Activated CD4-positive, CD25-positive, alpha-beta regulatory T cell treated with anti-CD3 and anti-CD28 coated beads, Interleukin-2, amount 50 U/mL, for 16 hours (primary cell): ENCODE data around the gene ERFL.

ENCODE experiments used
- DNase-seq: peaks from one replicate; pipeline ENCODE4 v3.0.0-alpha.2; 2020; ENCODE audit warnings: low read depth, low spot score

ERFL gene

GRCh38 chr19:41928221-41928683 lies at the start of gene ERFL:
Gene ERFL, minus strand, starts transcription at chr19:41928449. Its CDS starts 15,530 bp downstream, at chr19:41912919.
- no peak for DNase-seq

GRCh38 chr19:41977916-41978315 lies 49.7 kb upstream of the ERFL start:
- DNase-seq = no peak

- no peak for DNase-seq
Observed at GRCh38 chr19:41974652-41975051, 46.4 kb upstream of the ERFL start.

DNA sequence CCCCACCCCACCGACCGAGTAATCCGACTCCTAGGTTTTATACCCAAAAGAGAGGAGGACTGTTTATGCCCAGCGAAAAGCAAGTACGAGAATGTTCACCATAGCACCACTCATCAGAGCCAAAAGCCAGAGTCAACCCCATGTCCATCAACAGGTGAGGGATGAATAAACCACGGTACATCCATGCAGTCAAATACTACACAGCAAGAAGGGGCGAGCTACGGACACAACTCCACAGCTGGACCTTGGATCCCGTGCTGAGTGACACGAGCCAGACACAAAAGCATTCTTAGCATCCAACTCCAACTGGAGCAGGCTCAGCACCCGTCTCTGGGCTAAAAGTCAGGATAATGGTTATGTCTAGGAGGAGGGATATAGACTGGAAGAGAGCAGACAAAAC lies 43.1 kb upstream of the ERFL start:
- DNase-seq = no peak

DNA sequence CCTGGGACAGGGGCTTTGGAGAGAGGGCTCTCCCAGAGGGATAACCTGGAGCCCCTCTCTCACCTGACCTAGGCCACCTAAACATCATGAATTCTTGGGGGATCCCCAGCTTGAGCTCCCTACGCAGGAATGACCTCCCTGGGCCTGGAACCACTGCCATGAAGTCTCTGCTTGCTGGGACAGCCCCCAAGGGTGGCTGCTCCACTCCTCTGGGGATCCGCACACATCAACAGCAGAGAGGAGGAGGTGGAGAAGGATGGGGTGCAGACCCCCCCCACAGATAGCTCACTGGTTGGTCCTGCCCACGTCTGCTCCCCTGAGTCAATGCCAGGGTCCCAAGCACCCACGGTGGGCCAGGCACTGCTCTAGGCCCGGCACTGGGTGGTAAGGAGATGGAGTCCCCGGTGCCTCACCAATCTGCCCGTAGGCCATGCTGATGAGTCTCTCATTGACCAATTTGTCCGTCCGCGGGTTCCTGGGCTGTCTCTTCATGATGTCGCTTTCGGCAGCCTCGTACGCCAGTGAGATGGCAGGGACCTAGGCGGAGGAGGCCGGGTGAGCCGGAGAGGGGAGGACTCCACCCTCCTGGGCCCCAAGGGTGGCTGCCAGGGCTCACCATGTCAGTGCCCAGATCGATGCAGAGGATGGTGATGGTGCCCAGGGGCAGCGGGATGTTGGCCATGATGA lies 41.7 kb upstream of the ERFL start:
- no peak for DNase-seq

GRCh38 chr19:41968751-41969595 lies 40.7 kb upstream of the ERFL start:
- DNase-seq = no peak

GRCh38 chr19:41967054-41967783 lies 39.0 kb upstream of the ERFL start:
- no peak for DNase-seq

DNA sequence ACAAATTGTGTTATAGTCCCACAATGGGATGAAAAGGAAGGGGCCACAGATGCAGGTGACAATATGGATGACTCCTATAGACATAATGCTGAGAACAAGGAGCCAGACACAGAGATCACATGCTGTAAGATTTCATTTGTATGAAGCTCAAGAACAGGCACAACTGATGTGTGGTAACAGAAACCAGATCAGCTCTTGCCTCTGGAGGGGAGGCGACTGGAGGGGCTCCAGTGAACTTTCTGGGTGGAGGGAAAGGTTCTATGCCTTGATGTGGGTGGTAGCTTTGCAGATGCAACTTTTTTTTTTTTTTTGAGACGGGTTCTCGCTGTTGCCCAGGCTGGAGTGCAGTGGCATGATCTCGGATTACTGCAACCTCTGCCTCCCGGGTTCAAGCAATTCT lies 36.9 kb upstream of the ERFL start:
- no peak for DNase-seq

- DNase-seq = no peak
Observed at GRCh38 chr19:41960973-41961372, 32.7 kb upstream of the ERFL start.

GRCh38 chr19:41959056-41960053 lies 31.1 kb upstream of the ERFL start, which contains the start of gene RABAC1:
Gene RABAC1, minus strand, starts transcription at chr19:41959321. Its CDS starts 29 bp downstream, at chr19:41959292.
- DNase-seq = peak; percentile 78

GRCh38 chr19:41958367-41959055 lies 30.3 kb upstream of the ERFL start:
- peak; percentile 66 for DNase-seq

GRCh38 chr19:41957838-41958366 lies 29.7 kb upstream of the ERFL start:
- DNase-seq = no peak

- DNase-seq = no peak
Observed at GRCh38 chr19:41957161-41957837, 29.1 kb upstream of the ERFL start.

DNA sequence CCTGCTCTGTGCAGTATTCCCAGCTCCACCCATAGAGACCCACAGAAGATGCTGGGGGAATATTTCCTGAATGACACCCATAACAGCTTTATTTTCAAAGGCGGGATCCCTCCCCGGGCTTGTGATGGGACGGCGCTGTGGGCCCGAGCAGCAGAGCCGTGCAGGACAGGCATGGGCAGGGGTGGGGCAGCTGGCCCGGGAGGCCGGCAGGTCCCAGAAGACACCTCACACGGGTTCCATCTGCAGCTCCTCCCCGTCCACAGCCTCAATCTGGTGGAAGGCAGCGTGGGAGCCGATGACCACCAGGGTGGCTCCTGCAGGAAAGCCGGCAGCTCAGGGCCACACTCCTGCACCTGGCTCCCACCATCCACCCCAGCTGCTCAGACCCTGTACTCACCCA lies 28.4 kb upstream of the ERFL start:
- no peak for DNase-seq

- no peak for DNase-seq
Observed at GRCh38 chr19:41955521-41955920, 27.3 kb upstream of the ERFL start.

- DNase-seq = peak; percentile 81
Observed at GRCh38 chr19:41951686-41952172, 23.5 kb upstream of the ERFL start.

DNA sequence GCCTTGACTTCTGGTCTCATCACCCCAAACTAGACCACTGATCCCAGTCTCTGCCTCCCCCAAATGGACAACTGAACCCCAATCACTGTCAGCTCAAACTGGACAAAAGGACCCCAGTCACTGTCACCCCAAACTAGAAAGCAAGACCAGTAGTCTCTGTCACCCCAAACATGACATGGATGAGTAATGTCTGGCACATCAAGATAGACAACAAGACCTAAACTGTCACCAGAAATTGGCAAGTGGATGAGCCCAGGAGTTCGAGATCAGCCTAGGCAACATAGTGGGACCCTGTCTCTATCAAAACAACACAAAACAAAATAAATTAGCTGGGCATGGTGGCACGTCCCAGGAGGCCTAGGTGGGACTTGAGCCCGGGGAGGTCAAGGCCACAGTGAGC lies 18.8 kb upstream of the ERFL start:
- no peak for DNase-seq

GRCh38 chr19:41945135-41945766 lies 17.0 kb upstream of the ERFL start:
- DNase-seq = peak; percentile 76

GRCh38 chr19:41944336-41944735 lies 16.1 kb upstream of the ERFL start:
- no peak for DNase-seq
